HCT116 (cell line): ENCODE measurements around the gene ICE1. TPM values are rescaled to one million over a fixed set of nuclear protein-coding genes. Genes with fewer than 3 reads are reported as not detected.

ENCODE experiments used
- ATAC-seq: fragments of 200-7000 bp; cut with Tn5 transposase; 2 replicates; pipeline ENCODE4 v1.9.1; 2020; ENCODE audit warnings: mild to moderate bottlenecking, moderate library complexity
- BruUV-seq: library from RNA; stranded (reverse); fragments of 400-500 nt; replicated peaks from 2 replicates; lab custom pipeline; 2021; lab: Mats Ljungman, UMichigan
- CTCF ChIA-PET: fragments of 300-600 bp; sonication (Branson Sonifier 250); formaldehyde crosslinking; loops from one replicate; lab custom pipeline; 2021; ENCODE audit warnings: antibody characterized with exemption; lab: Charles Lee
- POLR2A ChIA-PET: fragments of 300-600, 350-600 bp; sonication (Branson Sonifier 250); formaldehyde crosslinking; loops from one replicate; lab custom pipeline; 2021; ENCODE audit warnings: antibody characterized with exemption; lab: Charles Lee
- RAD21 ChIA-PET, 2 experiments: fragments of 300-600 bp; sonication (Branson Sonifier 250); formaldehyde crosslinking; loops; one replicate each; lab custom pipeline; 2023; ENCODE audit warnings: low total read pairs in 2 of 2; ENCODE audit not compliant: uncharacterized antibody in 2 of 2, unreplicated experiment in 2 of 2, low non-redundant PET in 1 of 2; lab: Charles Lee
- DNase-seq: peaks from one replicate; pipeline ENCODE4 v3.0.0-alpha.2; 2010; ENCODE audit warnings: low read depth, low spot score
- H2AFZ ChIP-seq: fragments of 200-600 bp; shearing (Covaris generic), sonication (generic); 2 replicates; pipeline ENCODE4 v1.6.1; 2017; ENCODE audit warnings: low read depth, mixed run types, mixed read lengths, antibody characterized with exemption, low read length; ENCODE audit not compliant: poor library complexity, severe bottlenecking
- H3K27ac ChIP-seq: 2 replicates; pipeline ENCODE4 v1.5.1; 2012; ENCODE audit warnings: low read depth, low read length
- H3K27me3 ChIP-seq: fragments of 200-600 bp; sonication (generic); 2 replicates; pipeline ENCODE4 v1.6.1; 2016; ENCODE audit warnings: mixed run types, low read length, mixed read lengths; ENCODE audit not compliant: insufficient read depth
- H3K36me3 ChIP-seq, 2 experiments: fragments of 200-500 bp in 1 of 2; fragments of 200-600 bp in 1 of 2; sonication (Bioruptor generic) in 1 of 2; sonication (generic) in 1 of 2; 2 replicates each; pipeline versions ENCODE4 v1.5.1 to v1.6.1; 2014 to 2016; ENCODE audit warnings: low read length in 2 of 2, inconsistent platforms in 1 of 2, mixed read lengths in 1 of 2, mixed run types in 1 of 2; ENCODE audit not compliant: insufficient read depth in 2 of 2, control insufficient read depth in 1 of 2
- H3K4me1 ChIP-seq, 2 experiments: fragments of 200-600 bp in 1 of 2; sonication (generic) in 1 of 2; 2 replicates each; pipeline versions ENCODE4 v1.5.1 to v1.6.1; 2012 to 2017; ENCODE audit warnings: low read length in 2 of 2, inconsistent platforms in 1 of 2, mild to moderate bottlenecking in 1 of 2, mixed read lengths in 1 of 2, mixed run types in 1 of 2, moderate library complexity in 1 of 2; ENCODE audit not compliant: insufficient read depth in 2 of 2, control insufficient read depth in 1 of 2
- H3K4me2 ChIP-seq: fragments of 200-600 bp; sonication (generic); 2 replicates; pipeline ENCODE4 v1.6.1; 2017; ENCODE audit warnings: mixed run types, low read length, mixed read lengths
- H3K4me3 ChIP-seq, 2 experiments: fragments of 200-600 bp in 1 of 2; sonication (generic) in 1 of 2; replicated peaks in 1 of 2; 2 replicates each; pipeline ENCODE4 v1.5.1; 2011 to 2016; ENCODE audit warnings: low read length in 2 of 2, control low read depth in 1 of 2, low read depth in 1 of 2, mild to moderate bottlenecking in 1 of 2, mixed read lengths in 1 of 2, mixed run types in 1 of 2
- H3K79me2 ChIP-seq: fragments of 200-600 bp; sonication (generic); 2 replicates; pipeline ENCODE4 v1.6.1; 2017; ENCODE audit warnings: mild to moderate bottlenecking, mixed run types, low read length, moderate library complexity, mixed read lengths; ENCODE audit not compliant: insufficient read depth
- H3K9ac ChIP-seq: fragments of 200-600 bp; sonication (generic); 2 replicates; pipeline ENCODE4 v1.6.1; 2016; ENCODE audit warnings: low read length, mixed read lengths
- H3K9me2 ChIP-seq: fragments of 200-600 bp; sonication (generic), shearing (Covaris generic); 2 replicates; pipeline ENCODE4 v1.6.1; 2017; ENCODE audit warnings: mixed run types, mild to moderate bottlenecking, moderate library complexity; ENCODE audit not compliant: insufficient read depth
- H3K9me3 ChIP-seq, 2 experiments: fragments of 200-500 bp in 1 of 2; fragments of 200-600 bp in 1 of 2; sonication (Bioruptor generic) in 1 of 2; sonication (generic) in 1 of 2; 2 replicates each; pipeline ENCODE4 v1.6.1; 2014 to 2017; ENCODE audit warnings: low read length in 2 of 2, mixed read lengths in 2 of 2, inconsistent platforms in 1 of 2, low read depth in 1 of 2, mild to moderate bottlenecking in 1 of 2, mixed run types in 1 of 2, moderate library complexity in 1 of 2; ENCODE audit not compliant: control insufficient read depth in 1 of 2, insufficient read depth in 1 of 2
- H4K20me1 ChIP-seq: fragments of 200-600 bp; sonication (generic), shearing (Covaris generic); 2 replicates; pipeline ENCODE4 v1.6.1; 2017; ENCODE audit warnings: mixed run types, mild to moderate bottlenecking, moderate library complexity; ENCODE audit not compliant: insufficient read depth
- ATF3 ChIP-seq: IDR thresholded peaks from 2 replicates; pipeline ENCODE4 v1.6.1; 2012
- CBX3 ChIP-seq: IDR thresholded peaks from 2 replicates; pipeline ENCODE4 v1.6.1; 2012; ENCODE audit warnings: low read depth
- CEBPB ChIP-seq: IDR thresholded peaks from 2 replicates; pipeline ENCODE4 v1.6.1; 2012; ENCODE audit warnings: low read depth
- EGR1 ChIP-seq: IDR thresholded peaks from 2 replicates; pipeline ENCODE4 v1.6.1; 2012; ENCODE audit warnings: low read depth
- EZH2 ChIP-seq: fragments of 200-600 bp; sonication (generic); IDR thresholded peaks from 2 replicates; pipeline ENCODE4 v1.6.1; 2017; ENCODE audit warnings: antibody characterized with exemption, mixed run types
- EZH2phosphoT487 ChIP-seq: fragments of 200-600 bp; IDR thresholded peaks from 2 replicates; pipeline ENCODE4 v1.6.1; 2018; ENCODE audit warnings: antibody characterized with exemption, borderline replicate concordance
- JUND ChIP-seq: IDR thresholded peaks from 2 replicates; pipeline ENCODE4 v1.6.1; 2012
- RAD21 ChIP-seq: IDR thresholded peaks from 2 replicates; pipeline ENCODE4 v1.6.1; 2012; ENCODE audit warnings: low read depth, mild to moderate bottlenecking
- REST ChIP-seq: IDR thresholded peaks from 2 replicates; pipeline ENCODE4 v1.6.1; 2012; ENCODE audit warnings: low read depth
- SIN3A ChIP-seq: IDR thresholded peaks from 2 replicates; pipeline ENCODE4 v1.6.1; 2012; ENCODE audit warnings: low read depth
- TCF7L2 ChIP-seq: IDR thresholded peaks from 2 replicates; pipeline ENCODE4 v1.7.0; 2011; ENCODE audit warnings: borderline replicate concordance, inconsistent platforms; ENCODE audit not compliant: insufficient read depth, insufficient read length; ENCODE audit errors: extremely low read depth
- YY1 ChIP-seq: IDR thresholded peaks from 2 replicates; pipeline ENCODE4 v1.6.1; 2011; ENCODE audit warnings: low read length, low read depth, moderate library complexity, mild to moderate bottlenecking; ENCODE audit not compliant: insufficient replicate concordance; ENCODE audit errors: extremely low read depth
- ZNF274 ChIP-seq: fragments of 200-500 bp; sonication (Bioruptor generic); IDR thresholded peaks from 2 replicates; pipeline ENCODE4 v1.6.1; 2014; ENCODE audit warnings: mild to moderate bottlenecking, low read depth, low read length, inconsistent platforms
- intact Hi-C: fragments of 100-400 bp; cut with micrococcal nuclease; formaldehyde crosslinking; loops from 2 replicates; pipeline ENCODE4 v1.10.0; 2022
- total RNA-seq: library from RNA; stranded (reverse); gene quantifications from one replicate; pipeline ENCODE4 v1.2.1, GENCODE V29; 2021; ENCODE audit not compliant: unreplicated experiment
- TF ChIP-seq, protein P1 (sequence below): IDR thresholded peaks from 2 replicates; pipeline ENCODE4 v1.6.1; 2012
- TF ChIP-seq, protein P2 (sequence below): IDR thresholded peaks from 2 replicates; pipeline ENCODE4 v1.6.1; 2011; ENCODE audit warnings: mild to moderate bottlenecking, low read length, moderate library complexity; ENCODE audit not compliant: insufficient replicate concordance; ENCODE audit errors: extremely low read depth

ICE1 gene
- total RNA-seq, 1 experiment from 2014 or later: 30.0 TPM

GRCh38 chr5:5407924-5408323 lies 14.6 kb upstream of the ICE1 start:
- H3K4me1 ChIP-seq: no peaks in the 10 kb centered on the region
- H3K9me3 ChIP-seq: peaks cover 10% of the 10 kb centered on the region in 2 experiments; a peak in 2 of 4 replicates
- H3K79me2 ChIP-seq: no peaks in the 10 kb centered on the region
- H3K36me3 ChIP-seq: no peaks in the 10 kb centered on the region
- no peak overlapping the region for H3K27ac ChIP-seq
- RAD21 ChIA-PET: no interaction called here
- BruUV-seq: no TSS peak
- intact Hi-C loops: no loop called here
- no peak for ATAC-seq
- no peak overlapping the region for H3K4me2 ChIP-seq
- no peak overlapping the region for H3K9ac ChIP-seq
- no peaks in the 10 kb centered on the region for H3K27me3 ChIP-seq
- DNase-seq: no peak
- no peak for TF ChIP-seq TCF7L2
- TF ChIP-seq, protein P1, sequence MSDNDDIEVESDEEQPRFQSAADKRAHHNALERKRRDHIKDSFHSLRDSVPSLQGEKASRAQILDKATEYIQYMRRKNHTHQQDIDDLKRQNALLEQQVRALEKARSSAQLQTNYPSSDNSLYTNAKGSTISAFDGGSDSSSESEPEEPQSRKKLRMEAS: no peak
- no peak for TF ChIP-seq YY1
- TF ChIP-seq CEBPB: no peak
- TF ChIP-seq REST: no peak
- TF ChIP-seq JUND: no peak
- TF ChIP-seq EGR1: no peak
- no peak for TF ChIP-seq ZNF274
- no peak for TF ChIP-seq ATF3
- TF ChIP-seq CBX3: no peak
- no peak for TF ChIP-seq EZH2phosphoT487
- no peak for TF ChIP-seq EZH2
- no peak for TF ChIP-seq RAD21
- TF ChIP-seq, protein P2, sequence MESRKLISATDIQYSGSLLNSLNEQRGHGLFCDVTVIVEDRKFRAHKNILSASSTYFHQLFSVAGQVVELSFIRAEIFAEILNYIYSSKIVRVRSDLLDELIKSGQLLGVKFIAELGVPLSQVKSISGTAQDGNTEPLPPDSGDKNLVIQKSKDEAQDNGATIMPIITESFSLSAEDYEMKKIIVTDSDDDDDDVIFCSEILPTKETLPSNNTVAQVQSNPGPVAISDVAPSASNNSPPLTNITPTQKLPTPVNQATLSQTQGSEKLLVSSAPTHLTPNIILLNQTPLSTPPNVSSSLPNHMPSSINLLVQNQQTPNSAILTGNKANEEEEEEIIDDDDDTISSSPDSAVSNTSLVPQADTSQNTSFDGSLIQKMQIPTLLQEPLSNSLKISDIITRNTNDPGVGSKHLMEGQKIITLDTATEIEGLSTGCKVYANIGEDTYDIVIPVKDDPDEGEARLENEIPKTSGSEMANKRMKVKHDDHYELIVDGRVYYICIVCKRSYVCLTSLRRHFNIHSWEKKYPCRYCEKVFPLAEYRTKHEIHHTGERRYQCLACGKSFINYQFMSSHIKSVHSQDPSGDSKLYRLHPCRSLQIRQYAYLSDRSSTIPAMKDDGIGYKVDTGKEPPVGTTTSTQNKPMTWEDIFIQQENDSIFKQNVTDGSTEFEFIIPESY: no peak
- TF ChIP-seq SIN3A: no peak
- TF ChIP-seq, all 23 proteins: peak for 0
- ChIA-PET CTCF (no interaction called here), POLR2A (no interaction called here)
- H2AFZ ChIP-seq: no peak overlapping the region
- H3K4me3 ChIP-seq: no peak overlapping the region
- H3K9me2 ChIP-seq: no peaks in the 10 kb centered on the region
- H4K20me1 ChIP-seq: no peaks in the 10 kb centered on the region
